Immature natural killer cell (primary cell): ENCODE data around the gene NARF. TPM values are rescaled to one million over a fixed set of nuclear protein-coding genes. Genes with fewer than 3 reads are reported as not detected.
A peak's percentile ranks its signal among the peaks of the same experiment; 100 is the strongest.
"Not testable (repeated sequence)": the region's sequence is repeated elsewhere in the genome, so short reads cannot be mapped to it uniquely, and the experiment has no call there.

Source experiments
- DNase-seq, 3 donors: peaks; one replicate each; pipeline ENCODE4 v3.0.0; 2022; ENCODE audit warnings: mixed read lengths in 1 of 3
- H3K27ac Mint-ChIP-seq, 6 donors: one replicate each; pipeline ENCODE4 v1.8.0; 2020; ENCODE audit warnings: mixed read lengths in 6 of 6, mild to moderate bottlenecking in 5 of 6, inconsistent platforms in 4 of 6, moderate library complexity in 3 of 6
- H3K27me3 Mint-ChIP-seq, 3 donors: one replicate each; pipeline ENCODE4 v1.8.0; 2020 to 2021; ENCODE audit warnings: low read depth in 3 of 3, mild to moderate bottlenecking in 3 of 3, mixed read lengths in 3 of 3, moderate library complexity in 3 of 3, inconsistent platforms in 1 of 3
- H3K36me3 Mint-ChIP-seq, 3 donors: one replicate each; pipeline ENCODE4 v1.8.0; 2020; ENCODE audit warnings: mixed read lengths in 3 of 3, inconsistent platforms in 2 of 3, mild to moderate bottlenecking in 2 of 3
- H3K4me1 Mint-ChIP-seq, 2 donors: one replicate each; pipeline ENCODE4 v1.8.0; 2020; ENCODE audit warnings: inconsistent platforms in 2 of 2, mild to moderate bottlenecking in 2 of 2, mixed read lengths in 2 of 2, moderate library complexity in 1 of 2
- H3K4me3 Mint-ChIP-seq, 5 donors: one replicate each; pipeline ENCODE4 v1.8.0; 2020; ENCODE audit warnings: mild to moderate bottlenecking in 5 of 5, mixed read lengths in 5 of 5, inconsistent platforms in 3 of 5, moderate library complexity in 3 of 5
- H3K9me3 Mint-ChIP-seq, 6 donors: one replicate each; pipeline ENCODE4 v1.8.0; 2020; ENCODE audit warnings: mild to moderate bottlenecking in 6 of 6, mixed read lengths in 6 of 6, inconsistent platforms in 4 of 6, moderate library complexity in 3 of 6
- polyA plus RNA-seq, 3 donors: library from polyadenylated mRNA; unstranded; fragments of 300-500 nt; fragmentation: Illumina TruSeq; gene quantifications; one replicate each; pipeline ENCODE4 v1.2.3, GENCODE V29; 2021

Gene NARF
- polyA plus RNA-seq, 3 donors from 2014 or later, result 149 to 192 (median 179) TPM

GRCh38 chr17:82458885-82459424 lies 414 bp downstream of the NARF start:
- H3K9me3 Mint-ChIP-seq, result no peaks in the 10 kb centered on the region
- peaks cover 18 to 31% (median 25%) of the 10 kb centered on the region in 3 donors for H3K27me3 Mint-ChIP-seq
- peaks cover 28 to 34% of the 10 kb centered on the region in 2 donors for H3K4me1 Mint-ChIP-seq
- peak overlapping the region; percentile 93 to 98 (median 96) for H3K4me3 Mint-ChIP-seq
- peak overlapping the region; percentile 95 to 99 (median 98) for H3K27ac Mint-ChIP-seq
- peaks cover 7 to 19% (median 8%) of the 10 kb centered on the region in 3 donors for H3K36me3 Mint-ChIP-seq
- DNase-seq, result peak; percentile 77 to 81 (median 79)

GRCh38 chr17:82459936-82460335 lies 1.4 kb downstream of the NARF start:
- Mint-ChIP-seq H3K36me3 (peaks cover 10 to 29% (median 10%) of the 10 kb centered on the region in 3 donors), H3K27me3 (peaks cover 20 to 31% (median 25%) of the 10 kb centered on the region in 3 donors), H3K4me3 (peak overlapping the region in 2 of 5 donors; percentile 15 to 40), H3K4me1 (peaks cover 28 to 34% of the 10 kb centered on the region in 2 donors), H3K27ac (peak overlapping the region in 3 of 6 donors; percentile 98 to 99 (median 99))
- not testable (repeated sequence) for DNase-seq, H3K9me3 Mint-ChIP-seq

- no peak for DNase-seq
- Mint-ChIP-seq H3K9me3 (no peaks in the 10 kb centered on the region), H3K27me3 (peaks cover 23 to 34% (median 25%) of the 10 kb centered on the region in 3 donors), H3K4me3 (peak overlapping the region in 1 of 5 donors; percentile 24), H3K27ac (peak overlapping the region in 5 of 6 donors; percentile 17 to 84 (median 69)), H3K4me1 (peaks cover 27 to 37% of the 10 kb centered on the region in 2 donors), H3K36me3 (peaks cover 11 to 42% (median 22%) of the 10 kb centered on the region in 3 donors)
Observed at GRCh38 chr17:82461827-82462524, 3.4 kb downstream of the NARF start.

- H3K36me3 Mint-ChIP-seq, result peaks cover 13 to 45% (median 23%) of the 10 kb centered on the region in 3 donors
- H3K27me3 Mint-ChIP-seq, result peaks cover 18 to 25% (median 18%) of the 10 kb centered on the region in 3 donors
- H3K4me1 Mint-ChIP-seq, result peaks cover 17 to 26% of the 10 kb centered on the region in 2 donors
- peak overlapping the region in 3 of 6 donors; percentile 1 to 36 (median 34) for H3K27ac Mint-ChIP-seq
- DNase-seq, result no peak
- no peak overlapping the region for H3K4me3 Mint-ChIP-seq
- H3K9me3 Mint-ChIP-seq, result no peaks in the 10 kb centered on the region
Observed at GRCh38 chr17:82463391-82463790, 4.8 kb downstream of the NARF start.

GRCh38 chr17:82463925-82464566 lies 5.5 kb downstream of the NARF start:
- no peaks in the 10 kb centered on the region for H3K9me3 Mint-ChIP-seq
- peaks cover 15 to 20% (median 16%) of the 10 kb centered on the region in 3 donors for H3K27me3 Mint-ChIP-seq
- peaks cover 17 to 50% (median 30%) of the 10 kb centered on the region in 3 donors for H3K36me3 Mint-ChIP-seq
- DNase-seq, result no peak
- peaks cover 15 to 30% of the 10 kb centered on the region in 2 donors for H3K4me1 Mint-ChIP-seq
- peak overlapping the region in 1 of 6 donors; percentile 12 for H3K27ac Mint-ChIP-seq
- no peak overlapping the region for H3K4me3 Mint-ChIP-seq

GRCh38 chr17:82464567-82464929 lies 6.0 kb downstream of the NARF start:
- Mint-ChIP-seq H3K4me3 (no peak overlapping the region), H3K36me3 (peaks cover 21 to 50% (median 34%) of the 10 kb centered on the region in 3 donors), H3K27ac (peak overlapping the region in 2 of 6 donors; percentile 31 to 52), H3K9me3 (no peaks in the 10 kb centered on the region), H3K4me1 (peaks cover 10 to 26% of the 10 kb centered on the region in 2 donors), H3K27me3 (peaks cover 11 to 16% (median 13%) of the 10 kb centered on the region in 3 donors)
- DNase-seq, result no peak

GRCh38 chr17:82465023-82465603 lies 6.6 kb downstream of the NARF start:
- Mint-ChIP-seq H3K4me1 (peaks cover 6 to 25% of the 10 kb centered on the region in 2 donors), H3K27me3 (peaks cover 11 to 14% (median 13%) of the 10 kb centered on the region in 3 donors), H3K4me3 (no peak overlapping the region), H3K9me3 (no peaks in the 10 kb centered on the region), H3K36me3 (peaks cover 23 to 53% (median 36%) of the 10 kb centered on the region in 3 donors), H3K27ac (peak overlapping the region in 3 of 6 donors; percentile 31 to 53 (median 52))
- DNase-seq, result no peak

GRCh38 chr17:82468692-82469091 lies 10.2 kb downstream of the NARF start:
- H3K27me3 Mint-ChIP-seq, result peaks cover 4 to 6% (median 4%) of the 10 kb centered on the region in 3 donors
- peaks cover 17 to 50% (median 33%) of the 10 kb centered on the region in 3 donors for H3K36me3 Mint-ChIP-seq
- no peaks in the 10 kb centered on the region for H3K9me3 Mint-ChIP-seq
- no peak overlapping the region for H3K4me3 Mint-ChIP-seq
- H3K4me1 Mint-ChIP-seq, result peaks cover 0 to 17% of the 10 kb centered on the region in 2 donors
- H3K27ac Mint-ChIP-seq, result no peak overlapping the region
- DNase-seq, result no peak

- H3K9me3 Mint-ChIP-seq, result no peaks in the 10 kb centered on the region
- H3K4me3 Mint-ChIP-seq, result no peak overlapping the region
- H3K36me3 Mint-ChIP-seq, result peaks cover 13 to 37% (median 36%) of the 10 kb centered on the region in 3 donors
- peaks cover 2 to 17% of the 10 kb centered on the region in 2 donors for H3K4me1 Mint-ChIP-seq
- peaks cover 2 to 5% (median 3%) of the 10 kb centered on the region in 3 donors for H3K27me3 Mint-ChIP-seq
- no peak for DNase-seq
- H3K27ac Mint-ChIP-seq, result no peak overlapping the region
Observed at GRCh38 chr17:82470065-82470464, 11.5 kb downstream of the NARF start.

GRCh38 chr17:82474223-82475010 lies 15.9 kb downstream of the NARF start:
- H3K4me3 Mint-ChIP-seq, result no peak overlapping the region
- peaks cover 0 to 7% (median 3%) of the 10 kb centered on the region in 3 donors for H3K27me3 Mint-ChIP-seq
- no peak for DNase-seq
- H3K9me3 Mint-ChIP-seq, result no peaks in the 10 kb centered on the region
- H3K27ac Mint-ChIP-seq, result no peak overlapping the region
- peaks cover 15 to 27% (median 21%) of the 10 kb centered on the region in 3 donors for H3K36me3 Mint-ChIP-seq
- H3K4me1 Mint-ChIP-seq, result peaks cover 17 to 22% of the 10 kb centered on the region in 2 donors

- H3K4me3 Mint-ChIP-seq, result no peak overlapping the region
- H3K9me3 Mint-ChIP-seq, result no peaks in the 10 kb centered on the region
- peaks cover 0 to 9% (median 3%) of the 10 kb centered on the region in 3 donors for H3K27me3 Mint-ChIP-seq
- DNase-seq, result no peak
- H3K36me3 Mint-ChIP-seq, result peaks cover 14 to 32% (median 17%) of the 10 kb centered on the region in 3 donors
- H3K27ac Mint-ChIP-seq, result no peak overlapping the region
- peaks cover 17 to 20% of the 10 kb centered on the region in 2 donors for H3K4me1 Mint-ChIP-seq
Observed at GRCh38 chr17:82475458-82475857, 16.9 kb downstream of the NARF start.

- H3K4me1 Mint-ChIP-seq, result peaks cover 17 to 20% of the 10 kb centered on the region in 2 donors
- peaks cover 14 to 32% (median 17%) of the 10 kb centered on the region in 3 donors for H3K36me3 Mint-ChIP-seq
- peak overlapping the region in 4 of 6 donors; percentile 17 to 72 (median 44) for H3K27ac Mint-ChIP-seq
- peak overlapping the region in 1 of 5 donors; percentile 6 for H3K4me3 Mint-ChIP-seq
- peaks cover 2 to 6% (median 3%) of the 10 kb centered on the region in 3 donors for H3K27me3 Mint-ChIP-seq
- H3K9me3 Mint-ChIP-seq, result no peaks in the 10 kb centered on the region
- DNase-seq, result no peak
Observed at GRCh38 chr17:82477934-82478333, 19.4 kb downstream of the NARF start.

- Mint-ChIP-seq H3K36me3 (peaks cover 20 to 39% (median 20%) of the 10 kb centered on the region in 3 donors), H3K9me3 (no peaks in the 10 kb centered on the region), H3K27me3 (peaks cover 2 to 7% (median 3%) of the 10 kb centered on the region in 3 donors), H3K27ac (peak overlapping the region in 2 of 6 donors; percentile 17 to 19), H3K4me1 (peaks cover 17 to 20% of the 10 kb centered on the region in 2 donors), H3K4me3 (no peak overlapping the region)
- DNase-seq, result no peak
Observed at GRCh38 chr17:82479602-82480001, 21.1 kb downstream of the NARF start.
